ENCODE data around the gene CTXND2.
"Not testable (repeated sequence)": the region's sequence is repeated elsewhere in the genome, so short reads cannot be mapped to it uniquely, and the experiment has no call there.

CTXND2 gene

GRCh38 chr1:150887018-150887417, at the start of gene CTXND2:
Gene CTXND2, plus strand, starts transcription at chr1:150887136. Its CDS starts 25,179 bp downstream, at chr1:150912315.
- no peak for DNase-seq

DNA sequence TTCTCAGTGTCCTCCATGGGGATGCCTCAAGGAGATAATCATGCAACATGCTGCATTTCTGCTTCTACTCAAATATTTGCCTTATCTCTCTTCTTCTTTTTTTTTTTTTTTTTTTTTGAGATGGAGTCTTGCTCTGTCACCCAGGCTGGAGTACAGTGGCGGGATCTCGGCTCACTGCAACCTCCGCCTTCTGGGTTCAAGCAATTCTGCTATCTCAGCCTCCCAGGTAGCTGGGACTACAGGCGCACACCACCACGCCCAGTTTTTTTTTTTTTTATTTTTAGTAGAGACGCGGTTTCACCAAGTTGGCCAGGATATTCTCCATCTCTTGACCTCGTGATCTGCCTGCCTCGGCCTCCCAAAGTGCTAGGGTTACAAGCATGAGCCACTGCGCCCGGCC, 46.1 kb upstream of the CTXND2 start:
- DNase-seq: not testable (repeated sequence)

DNA sequence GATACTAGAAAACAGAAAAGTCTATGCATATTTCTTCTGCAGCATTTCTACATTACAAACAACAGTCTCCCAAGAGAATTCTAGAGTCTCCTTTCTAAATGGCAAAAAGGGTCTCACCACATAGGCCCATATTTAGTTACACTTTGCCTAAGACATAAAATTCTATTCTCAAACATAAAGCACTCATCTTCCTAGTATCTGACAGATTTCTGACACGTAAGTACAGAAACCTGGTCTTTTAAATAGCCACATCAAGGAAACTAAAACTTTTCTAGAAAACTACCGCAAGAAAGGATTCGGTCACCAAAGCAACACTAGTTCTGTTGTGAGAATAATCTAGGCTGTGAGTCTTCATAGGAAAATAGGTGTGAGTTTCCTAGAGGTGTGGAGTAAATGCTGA, 45.3 kb upstream of the CTXND2 start:
- no peak for DNase-seq

- no peak for DNase-seq
Measured at GRCh38 chr1:150842343-150842742, 44.6 kb upstream of the CTXND2 start.

GRCh38 chr1:150842964-150843363, 44.0 kb upstream of the CTXND2 start:
- DNase-seq: no peak

DNA sequence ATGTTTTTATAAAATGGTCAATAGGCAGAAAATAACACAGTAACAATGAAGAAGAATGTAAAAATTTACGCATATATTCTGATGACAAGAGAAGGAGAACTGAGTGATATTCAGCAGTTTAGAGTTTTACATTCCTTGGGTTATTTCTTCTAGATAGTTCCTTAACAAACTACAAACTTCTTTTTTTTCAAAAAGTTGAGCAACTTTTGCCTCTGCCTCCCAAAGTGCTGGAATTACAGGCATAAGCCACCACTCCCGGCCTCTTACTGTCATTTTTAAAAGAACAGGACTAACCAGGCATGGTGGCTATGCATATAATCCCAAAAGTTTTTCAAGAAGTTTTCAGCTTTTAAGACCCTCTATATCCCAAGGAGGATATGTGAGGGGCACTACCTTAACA, 43.5 kb upstream of the CTXND2 start:
- no peak for DNase-seq

DNA sequence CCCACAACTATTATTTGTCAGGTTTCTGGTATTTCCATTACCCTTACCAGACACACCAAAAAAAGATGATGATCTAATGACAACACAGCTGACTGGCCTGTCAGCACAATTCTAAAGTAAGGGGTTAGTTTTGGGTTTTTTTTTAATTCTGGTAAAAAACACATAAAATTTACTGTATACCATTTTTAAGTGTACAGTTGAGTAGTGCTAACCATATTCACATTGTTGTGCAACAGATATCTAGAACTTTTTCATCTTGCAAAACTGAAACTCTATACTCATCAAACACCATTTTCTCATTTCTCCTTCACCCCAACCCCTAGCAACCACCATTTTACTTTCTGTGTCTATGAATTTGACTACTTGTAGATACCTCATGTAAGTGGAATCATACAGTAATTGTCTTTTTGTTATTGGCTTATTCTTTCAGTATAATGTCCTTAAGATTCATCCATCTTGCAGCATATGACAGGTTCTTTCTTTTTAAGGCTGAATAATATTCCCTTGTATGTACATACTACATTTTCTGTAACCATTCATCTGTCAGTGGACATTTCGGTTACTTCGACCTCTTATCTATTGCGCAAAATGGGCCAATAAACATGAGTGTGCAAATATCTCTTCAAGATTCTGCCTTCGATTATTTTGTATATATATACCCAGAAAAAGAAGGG, 40.3 kb upstream of the CTXND2 start:
- DNase-seq: no peak

GRCh38 chr1:150850801-150851362, 36.1 kb upstream of the CTXND2 start:
- not testable (repeated sequence) for DNase-seq

GRCh38 chr1:150852734-150853133, 34.2 kb upstream of the CTXND2 start:
- not testable (repeated sequence) for DNase-seq

DNA sequence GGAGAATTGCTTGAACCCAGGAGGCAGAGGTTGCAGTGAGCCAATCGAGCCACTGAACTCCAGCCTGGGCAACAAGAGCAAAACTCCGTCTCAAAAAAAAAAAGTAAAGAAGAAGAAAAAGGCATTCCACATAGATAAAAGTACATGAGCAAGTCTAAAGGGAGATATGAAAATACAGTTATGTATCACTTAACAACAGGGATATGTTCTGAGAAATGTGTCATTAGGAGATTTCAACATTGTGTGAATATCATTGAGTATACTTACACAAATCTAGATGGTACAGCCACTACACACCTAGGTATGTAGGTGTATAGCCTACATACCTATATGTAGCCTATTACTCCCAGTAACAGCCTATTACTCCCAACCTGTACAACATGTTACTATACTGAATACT, 23.2 kb upstream of the CTXND2 start:
- DNase-seq: no peak

GRCh38 chr1:150864200-150864599, 22.7 kb upstream of the CTXND2 start:
- not testable (repeated sequence) for DNase-seq

DNA sequence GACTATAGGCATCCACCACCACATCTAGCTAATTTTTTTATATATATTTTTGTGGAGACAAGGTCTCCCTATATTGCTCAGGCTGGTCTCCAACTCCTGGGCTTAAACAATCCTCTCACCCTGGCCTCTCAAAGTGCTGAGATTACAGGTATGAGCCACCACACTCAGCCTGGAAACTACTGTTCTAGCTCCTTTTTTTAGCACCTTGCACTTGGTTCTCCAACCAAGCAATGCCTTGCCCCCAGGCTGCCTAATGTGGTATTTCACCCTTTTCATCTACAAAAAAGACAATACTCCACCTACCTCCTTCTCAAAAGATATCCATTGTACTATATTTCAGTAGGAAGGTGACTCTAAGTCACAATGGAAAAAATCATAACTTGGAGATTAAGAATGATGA, 17.3 kb upstream of the CTXND2 start:
- DNase-seq: no peak

DNA sequence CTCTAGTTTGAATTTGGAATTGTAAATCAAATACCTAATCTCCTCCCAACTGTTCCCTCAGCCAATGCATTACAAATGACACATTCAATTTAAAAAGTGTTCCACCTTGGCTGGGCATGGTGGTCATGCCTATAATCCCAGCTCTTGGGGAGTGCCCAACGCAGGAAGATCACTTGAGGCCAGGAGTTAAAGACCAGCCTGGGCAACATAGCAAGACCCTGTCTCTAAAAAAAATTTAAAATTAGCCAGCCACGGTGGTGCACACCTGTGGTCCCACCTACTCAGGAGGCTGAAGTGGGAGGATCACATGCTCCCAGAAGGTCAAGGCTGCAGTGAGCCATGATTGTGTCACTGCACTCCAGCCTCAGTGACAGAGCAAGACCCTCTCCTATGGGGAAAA, 14.4 kb upstream of the CTXND2 start:
- no peak for DNase-seq

DNA sequence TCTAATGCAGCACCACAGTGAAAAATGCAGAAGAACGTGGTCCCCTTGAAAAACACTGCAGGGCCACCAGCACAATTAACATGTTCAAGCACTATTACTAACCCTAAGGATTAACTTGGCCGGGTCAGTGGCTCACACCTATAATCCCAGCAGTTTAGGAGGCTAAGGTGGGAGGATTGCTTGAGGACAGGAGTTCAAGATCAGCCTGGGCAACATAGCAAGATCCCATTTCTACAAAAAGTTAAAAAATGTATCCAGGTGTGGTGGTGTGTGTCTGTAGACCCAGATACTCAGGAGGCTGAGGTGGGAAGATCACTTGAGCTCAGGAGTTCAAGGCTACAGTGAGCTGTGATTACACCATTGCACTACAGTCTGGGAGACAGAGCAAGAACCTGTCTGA, 13.4 kb upstream of the CTXND2 start:
- DNase-seq: no peak

- DNase-seq: no peak
Measured at GRCh38 chr1:150874455-150875196, 12.3 kb upstream of the CTXND2 start.

DNA sequence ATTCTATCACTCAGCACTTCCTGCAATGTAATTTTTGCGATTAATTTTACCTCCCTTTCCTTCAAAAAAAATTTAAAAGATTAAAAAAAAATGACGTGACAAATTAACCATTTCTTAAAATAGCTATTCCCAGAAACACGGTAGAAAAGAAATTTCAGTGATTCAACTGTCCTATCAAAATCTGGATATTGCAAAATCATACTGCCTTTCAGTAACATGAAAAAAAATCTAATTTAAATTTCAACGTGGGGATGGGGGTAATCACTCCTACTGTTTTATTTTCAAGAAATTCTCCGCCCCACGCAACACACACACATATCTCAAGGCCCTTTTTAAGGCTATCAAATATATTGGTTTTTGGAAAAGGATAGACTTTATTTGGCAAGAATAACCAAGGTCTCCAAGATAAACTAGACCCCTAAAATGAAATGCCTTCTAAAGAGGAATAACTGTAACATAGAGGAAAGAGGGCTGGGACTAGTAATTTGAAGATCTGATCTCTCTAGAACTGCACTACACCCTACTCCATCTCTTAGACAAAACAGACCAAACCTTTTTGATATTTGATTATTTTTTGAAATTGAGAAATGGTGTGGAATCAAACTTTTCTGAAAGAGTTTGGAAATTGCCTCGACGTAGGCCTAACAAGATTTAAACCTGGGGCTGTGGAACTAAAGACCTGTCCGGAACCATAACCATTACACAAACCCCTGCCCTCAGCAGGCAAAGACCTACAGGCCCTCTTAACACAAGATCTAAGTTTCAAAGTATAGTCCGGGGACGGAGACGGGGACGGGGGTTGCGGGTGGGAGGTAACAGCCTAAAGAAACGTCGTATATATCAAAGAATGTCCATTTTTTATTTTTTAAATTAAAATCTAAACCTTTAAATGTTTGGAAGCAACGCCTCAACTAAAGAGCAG, 11.5 kb upstream of the CTXND2 start:
- DNase-seq: no peak

DNA sequence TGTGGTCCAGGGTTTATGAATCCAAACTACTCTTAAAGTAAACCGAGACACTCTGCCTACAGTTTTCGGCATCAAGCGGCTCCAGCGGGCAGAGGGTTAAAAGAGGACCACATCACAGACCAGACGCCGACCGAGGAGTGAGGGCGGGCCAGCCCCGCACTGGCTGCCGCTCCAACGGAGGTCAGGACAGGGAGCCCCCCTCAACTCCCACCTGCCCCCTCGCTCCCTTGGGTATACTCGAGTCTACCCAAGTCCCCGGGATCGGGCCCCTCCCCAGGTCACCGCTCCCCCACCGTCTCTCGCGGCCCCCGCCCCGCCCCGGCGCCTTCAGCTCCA, 10.8 kb upstream of the CTXND2 start:
- DNase-seq: no peak

DNA sequence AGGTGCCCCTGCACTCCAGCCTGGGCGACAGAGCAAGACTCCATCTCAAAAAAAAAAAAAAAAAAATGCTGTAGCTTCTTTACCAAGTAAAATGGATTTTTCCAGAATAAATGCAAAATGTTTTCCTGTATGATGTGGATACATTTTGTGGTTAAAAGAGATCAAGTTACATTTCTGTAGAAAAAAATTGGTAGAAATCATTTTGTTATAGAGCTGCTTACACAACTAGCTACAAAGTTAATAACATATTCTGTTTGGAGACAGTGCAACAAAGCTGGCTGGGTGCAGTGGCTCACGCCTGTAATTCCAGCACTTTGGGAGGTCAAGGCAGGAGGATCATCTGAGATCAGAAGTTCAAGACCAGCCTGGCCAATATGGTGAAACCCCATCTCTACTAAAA, 8.0 kb upstream of the CTXND2 start:
- not testable (repeated sequence) for DNase-seq

DNA sequence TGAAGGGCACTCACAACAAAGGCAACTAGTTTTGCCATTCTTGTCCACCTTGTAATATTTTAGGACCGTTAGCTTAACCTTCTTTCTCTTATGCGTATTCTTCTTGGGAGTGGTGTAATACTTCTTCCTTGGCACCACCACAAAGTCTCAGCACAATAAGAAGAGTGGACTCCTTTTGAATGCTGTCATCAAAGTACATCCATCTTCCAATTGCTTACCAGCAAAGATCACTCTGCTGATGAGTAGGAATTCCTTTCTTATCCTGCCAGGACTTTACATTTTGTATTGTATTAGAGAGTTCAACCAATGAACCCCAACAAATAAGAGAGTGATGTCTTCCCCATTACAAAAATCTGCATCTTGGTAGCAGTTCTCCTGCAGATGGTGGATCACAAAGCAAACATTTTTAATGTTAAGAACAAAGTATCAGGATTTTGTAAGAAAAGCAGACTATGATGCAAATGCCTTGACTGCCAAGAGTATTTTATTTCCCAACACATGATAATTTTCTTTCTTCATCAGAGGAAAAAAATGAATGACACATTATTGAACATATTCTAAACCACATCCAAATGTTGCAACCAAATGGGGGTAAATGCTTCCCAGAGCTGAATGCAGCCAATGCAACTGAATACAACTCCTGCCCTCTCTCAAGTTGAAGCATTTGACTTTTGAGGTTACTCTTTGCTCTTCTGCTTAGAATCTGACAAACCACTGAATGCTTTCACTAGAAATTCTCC, 5.4 kb upstream of the CTXND2 start:
- DNase-seq: no peak

DNA sequence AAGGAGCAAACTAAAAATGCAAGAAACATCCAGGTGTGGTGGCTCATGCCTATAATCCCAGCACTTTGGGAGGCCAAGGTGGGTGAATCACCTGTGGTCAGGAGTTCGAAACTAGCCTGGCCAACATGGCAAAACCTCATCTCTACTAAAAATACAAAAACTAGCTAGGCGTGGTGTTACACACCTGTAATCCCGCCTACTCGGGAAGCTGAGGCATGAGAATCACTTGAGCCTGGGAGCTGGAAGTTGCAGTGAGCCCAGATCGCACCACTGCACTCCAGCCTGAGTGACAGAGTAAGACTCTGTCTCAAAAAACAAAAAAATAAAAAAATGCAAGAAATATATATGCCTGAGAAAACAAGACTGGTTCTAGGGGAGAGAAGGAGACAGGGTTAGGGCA, 3.8 kb upstream of the CTXND2 start:
- not testable (repeated sequence) for DNase-seq

- no peak for DNase-seq
Measured at GRCh38 chr1:150888727-150889126, 1.8 kb downstream of the CTXND2 start.

- no peak for DNase-seq
Measured at GRCh38 chr1:150890033-150890416, 3.1 kb downstream of the CTXND2 start.
